ENCODE measurements around the gene GRAMD4. TPM values are rescaled to one million over a fixed set of nuclear protein-coding genes. Genes with fewer than 3 reads are reported as not detected.

The GRAMD4 gene
- total RNA-seq, 2 experiments from 2014 or later = 46.9 to 52.4 TPM

DNA sequence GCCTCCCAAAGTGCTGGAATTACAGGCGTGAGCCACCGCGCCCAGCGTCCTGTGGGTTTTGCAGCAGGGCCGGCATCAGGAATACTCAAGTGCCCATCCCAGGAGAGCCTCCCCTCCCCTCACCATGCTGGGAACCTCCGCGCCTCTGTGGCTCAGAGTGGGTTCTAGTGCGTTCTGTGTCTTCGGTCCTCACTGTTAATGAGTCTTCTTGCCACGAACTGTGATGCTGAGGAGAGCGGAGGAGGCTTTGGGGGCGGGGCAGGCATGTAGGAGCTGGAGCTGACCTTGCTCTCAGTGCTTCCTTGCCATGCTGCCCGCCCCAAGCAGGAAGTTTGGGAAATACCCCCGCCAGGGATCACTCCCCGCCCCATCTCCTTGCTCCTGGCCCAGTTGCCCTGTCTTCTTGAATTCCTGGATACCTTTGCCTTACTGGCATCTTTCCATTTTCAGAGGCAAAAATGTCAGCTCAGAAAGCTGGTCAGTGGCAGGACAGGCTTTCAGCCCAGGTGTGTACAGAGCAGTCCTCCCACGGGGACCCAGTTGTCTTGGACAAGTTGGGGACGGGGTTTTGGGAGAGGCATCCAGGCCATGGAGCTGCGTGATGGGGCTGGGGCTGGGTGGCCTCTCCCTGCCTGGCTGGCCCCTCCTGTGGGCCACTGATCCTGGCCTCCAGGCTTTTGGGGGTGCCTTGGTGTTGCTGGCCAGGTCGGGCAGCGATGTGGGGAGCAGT, 5.1 kb downstream of the GRAMD4 start:
- Histone ChIP-seq H3K36me3 (ENCODE audit: insufficient read depth, low read length) (no peaks in the 10 kb centered on the region), H2AFZ (ENCODE audit: low read length) (no peak overlapping the region), H3K79me2 (ENCODE audit: insufficient read depth, low read depth, low read length) (peaks cover 3% of the 10 kb centered on the region; the same call in 1 of the 2 replicates), H3K9me3 (ENCODE audit: low read length) (no peaks in the 10 kb centered on the region), H3K4me1 (ENCODE audit: insufficient read depth, low read length, poor library complexity, severe bottlenecking) (peaks cover 6% of the 10 kb centered on the region), H3K4me2 (ENCODE audit: low read length) (no peak overlapping the region), H3K4me3 (ENCODE audit: low read depth, low read length, poor library complexity, severe bottlenecking) (no peak overlapping the region), H3K9me2 (ENCODE audit: insufficient read depth, low read length) (no peaks in the 10 kb centered on the region), H4K20me1 (ENCODE audit: insufficient read depth, low read length) (no peaks in the 10 kb centered on the region), H3K27ac (ENCODE audit: low read depth, low read length, poor library complexity, severe bottlenecking) (no peak overlapping the region)
- intact Hi-C loops (cut with micrococcal nuclease; ENCODE audit: unreplicated experiment) = no loop called here
- ChIA-PET POLR2A (interaction anchor here (0.6 kb wide), 1 partner anchor 240 kb away, joined by 3 read pairs; no protein-coding TSS in a partner anchor), CTCF (ENCODE audit: unreplicated experiment) (no interaction called here)
- no TSS peak for BruUV-seq (replicated peaks)
- DNase-seq (ENCODE audit: low spot score) = no peak
- no peak for TF ChIP-seq EZH2phosphoT487 (IDR thresholded peaks at IDR 0.05; ENCODE audit: borderline replicate concordance, low read depth, low read length)
- TF ChIP-seq CTCF (conservative IDR thresholded peaks at IDR 0.05; ENCODE audit: low read length) = no peak

GRCh38 chr22:46625843-46626349, 5.7 kb downstream of the GRAMD4 start:
- H3K9me3 ChIP-seq (ENCODE audit: low read length) = no peaks in the 10 kb centered on the region
- ChIA-PET POLR2A (no interaction called here), CTCF (ENCODE audit: unreplicated experiment) (no interaction called here)
- no peak overlapping the region for H3K27ac ChIP-seq (ENCODE audit: low read depth, low read length, poor library complexity, severe bottlenecking)
- H3K9me2 ChIP-seq (ENCODE audit: insufficient read depth, low read length) = no peaks in the 10 kb centered on the region
- H3K4me2 ChIP-seq (ENCODE audit: low read length) = no peak overlapping the region
- H3K4me1 ChIP-seq (ENCODE audit: insufficient read depth, low read length, poor library complexity, severe bottlenecking) = peaks cover 6% of the 10 kb centered on the region
- TF ChIP-seq EZH2phosphoT487 (IDR thresholded peaks at IDR 0.05; ENCODE audit: borderline replicate concordance, low read depth, low read length) = no peak
- no peak for TF ChIP-seq CTCF (conservative IDR thresholded peaks at IDR 0.05; ENCODE audit: low read length)
- H2AFZ ChIP-seq (ENCODE audit: low read length) = no peak overlapping the region
- BruUV-seq (replicated peaks) = no TSS peak
- intact Hi-C loops (cut with micrococcal nuclease; ENCODE audit: unreplicated experiment) = no loop called here
- no peaks in the 10 kb centered on the region for H4K20me1 ChIP-seq (ENCODE audit: insufficient read depth, low read length)
- H3K79me2 ChIP-seq (ENCODE audit: insufficient read depth, low read depth, low read length) = peaks cover 3% of the 10 kb centered on the region; the same call in 1 of the 2 replicates
- no peak overlapping the region for H3K4me3 ChIP-seq (ENCODE audit: low read depth, low read length, poor library complexity, severe bottlenecking)
- DNase-seq (ENCODE audit: low spot score) = no peak
- H3K36me3 ChIP-seq (ENCODE audit: insufficient read depth, low read length) = no peaks in the 10 kb centered on the region

DNA sequence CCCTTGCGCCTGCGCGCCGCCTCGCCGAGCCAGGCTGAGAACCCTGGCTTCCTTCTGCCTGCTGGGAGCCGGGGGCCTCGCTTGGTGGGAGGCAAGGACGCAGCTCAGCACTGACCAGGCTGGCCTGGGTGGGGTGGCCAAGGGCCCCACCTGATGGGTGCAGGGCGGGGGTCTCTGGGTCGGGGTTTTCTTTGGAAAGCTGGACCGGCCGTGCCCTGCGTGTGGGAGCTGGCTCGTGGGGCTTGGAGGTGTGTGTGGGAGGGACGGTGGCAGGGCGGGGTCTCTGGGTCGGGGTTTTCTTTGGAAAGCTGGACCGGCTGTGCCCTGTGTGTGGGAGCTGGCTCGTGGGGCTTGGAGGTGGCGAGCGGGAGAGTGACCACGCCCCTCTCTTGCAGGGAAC, 6.2 kb downstream of the GRAMD4 start:
- no peaks in the 10 kb centered on the region for H3K9me3 ChIP-seq (ENCODE audit: low read length)
- no peak overlapping the region for H3K27ac ChIP-seq (ENCODE audit: low read depth, low read length, poor library complexity, severe bottlenecking)
- TF ChIP-seq EZH2phosphoT487 (IDR thresholded peaks at IDR 0.05; ENCODE audit: borderline replicate concordance, low read depth, low read length) (no peak), CTCF (conservative IDR thresholded peaks at IDR 0.05; ENCODE audit: low read length) (no peak)
- peaks cover 3% of the 10 kb centered on the region; the same call in 1 of the 2 replicates for H3K79me2 ChIP-seq (ENCODE audit: insufficient read depth, low read depth, low read length)
- CTCF ChIA-PET (ENCODE audit: unreplicated experiment) = no interaction called here
- no peaks in the 10 kb centered on the region for H4K20me1 ChIP-seq (ENCODE audit: insufficient read depth, low read length)
- H3K4me2 ChIP-seq (ENCODE audit: low read length) = no peak overlapping the region
- no peak overlapping the region for H3K4me3 ChIP-seq (ENCODE audit: low read depth, low read length, poor library complexity, severe bottlenecking)
- no peaks in the 10 kb centered on the region for H3K9me2 ChIP-seq (ENCODE audit: insufficient read depth, low read length)
- BruUV-seq (replicated peaks) = no TSS peak
- peaks cover 6% of the 10 kb centered on the region for H3K4me1 ChIP-seq (ENCODE audit: insufficient read depth, low read length, poor library complexity, severe bottlenecking)
- no peak for DNase-seq (ENCODE audit: low spot score)
- intact Hi-C loops (cut with micrococcal nuclease; ENCODE audit: unreplicated experiment) = no loop called here
- no peak overlapping the region for H2AFZ ChIP-seq (ENCODE audit: low read length)
- POLR2A ChIA-PET = no interaction called here
- H3K36me3 ChIP-seq (ENCODE audit: insufficient read depth, low read length) = no peaks in the 10 kb centered on the region
